ENCODE results near the gene PLXNA1. TPM values are rescaled to one million over a fixed set of nuclear protein-coding genes. Genes with fewer than 3 reads are reported as not detected.

PLXNA1 gene
- total RNA-seq, 1 donor: 62.4 TPM

DNA sequence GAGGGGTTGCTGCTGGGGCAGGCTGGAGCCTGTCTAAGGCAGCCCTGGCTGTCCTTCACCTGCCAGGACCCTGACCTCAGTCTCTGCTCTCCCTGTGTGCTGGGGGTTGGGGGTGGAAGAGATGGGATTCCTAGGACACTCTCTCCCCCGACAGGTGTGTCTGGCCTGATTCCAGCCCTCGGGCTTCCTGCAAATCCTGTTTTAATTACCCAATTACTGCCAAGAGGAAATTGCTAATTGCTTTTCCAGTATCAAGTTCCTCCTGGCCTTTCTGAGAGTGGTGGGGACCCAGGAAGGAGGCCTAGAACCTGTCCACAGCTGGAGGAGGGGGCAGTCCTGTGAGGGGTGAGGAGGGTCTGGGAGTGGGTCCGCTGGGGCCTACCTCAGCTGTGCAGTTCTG is 15.8 kb downstream of the PLXNA1 start:
- DNase-seq (ENCODE audit: low read depth): no peak
- no peak overlapping the region for H3K4me3 ChIP-seq (ENCODE audit: low read depth, low read length)
- TF ChIP-seq, protein P1, sequence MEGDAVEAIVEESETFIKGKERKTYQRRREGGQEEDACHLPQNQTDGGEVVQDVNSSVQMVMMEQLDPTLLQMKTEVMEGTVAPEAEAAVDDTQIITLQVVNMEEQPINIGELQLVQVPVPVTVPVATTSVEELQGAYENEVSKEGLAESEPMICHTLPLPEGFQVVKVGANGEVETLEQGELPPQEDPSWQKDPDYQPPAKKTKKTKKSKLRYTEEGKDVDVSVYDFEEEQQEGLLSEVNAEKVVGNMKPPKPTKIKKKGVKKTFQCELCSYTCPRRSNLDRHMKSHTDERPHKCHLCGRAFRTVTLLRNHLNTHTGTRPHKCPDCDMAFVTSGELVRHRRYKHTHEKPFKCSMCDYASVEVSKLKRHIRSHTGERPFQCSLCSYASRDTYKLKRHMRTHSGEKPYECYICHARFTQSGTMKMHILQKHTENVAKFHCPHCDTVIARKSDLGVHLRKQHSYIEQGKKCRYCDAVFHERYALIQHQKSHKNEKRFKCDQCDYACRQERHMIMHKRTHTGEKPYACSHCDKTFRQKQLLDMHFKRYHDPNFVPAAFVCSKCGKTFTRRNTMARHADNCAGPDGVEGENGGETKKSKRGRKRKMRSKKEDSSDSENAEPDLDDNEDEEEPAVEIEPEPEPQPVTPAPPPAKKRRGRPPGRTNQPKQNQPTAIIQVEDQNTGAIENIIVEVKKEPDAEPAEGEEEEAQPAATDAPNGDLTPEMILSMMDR (IDR thresholded peaks at IDR 0.05; ENCODE audit: insufficient read depth, low read length): no peak

DNA sequence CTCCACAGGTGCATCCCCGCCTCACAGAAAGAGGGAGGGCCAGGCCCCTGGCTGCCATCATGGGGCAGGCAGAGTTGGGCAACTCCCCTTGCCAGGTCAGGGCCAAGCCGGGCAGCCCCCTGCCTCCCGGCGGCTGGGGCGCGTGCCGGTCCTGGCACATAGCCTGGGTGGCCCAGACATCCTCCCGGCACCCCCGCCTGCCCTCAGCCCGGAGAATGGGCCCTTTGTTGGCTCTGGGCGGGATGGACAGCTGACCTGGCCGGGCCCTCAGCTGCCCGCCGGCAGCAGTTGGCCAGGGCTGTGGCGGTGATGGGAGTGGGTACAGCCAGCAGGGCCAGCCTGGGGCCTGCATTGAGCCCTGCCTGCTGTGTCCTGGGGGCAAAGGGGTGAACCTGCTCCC is 16.5 kb downstream of the PLXNA1 start:
- H3K4me3 ChIP-seq (ENCODE audit: low read depth, low read length): no peak overlapping the region
- TF ChIP-seq, protein P1 (IDR thresholded peaks at IDR 0.05; ENCODE audit: insufficient read depth, low read length): no peak
- no peak for DNase-seq (ENCODE audit: low read depth)

DNA sequence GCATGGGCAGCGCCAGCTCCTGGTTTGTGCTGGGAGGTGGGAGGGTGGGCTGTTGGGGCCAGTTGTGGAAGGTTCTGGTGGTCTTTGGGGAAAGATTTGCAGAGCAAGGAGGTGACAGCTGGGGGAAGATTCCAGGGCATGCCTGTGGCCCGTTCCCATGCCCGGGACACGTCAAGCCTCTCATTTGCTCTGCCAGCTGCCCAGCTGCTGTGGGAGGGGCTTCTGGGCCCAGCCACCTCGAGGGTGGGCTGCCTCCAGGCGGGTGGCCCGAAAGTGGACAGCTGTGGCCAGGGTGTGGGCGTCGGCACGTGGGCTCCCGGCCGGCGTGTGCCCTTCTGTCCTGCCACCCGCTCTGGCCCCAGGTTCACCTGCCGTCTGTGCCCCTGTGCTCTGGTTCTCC is 17.2 kb downstream of the PLXNA1 start:
- DNase-seq (ENCODE audit: low read depth): no peak
- TF ChIP-seq, protein P1 (IDR thresholded peaks at IDR 0.05; ENCODE audit: insufficient read depth, low read length): no peak
- H3K4me3 ChIP-seq (ENCODE audit: low read depth, low read length): no peak overlapping the region

DNA sequence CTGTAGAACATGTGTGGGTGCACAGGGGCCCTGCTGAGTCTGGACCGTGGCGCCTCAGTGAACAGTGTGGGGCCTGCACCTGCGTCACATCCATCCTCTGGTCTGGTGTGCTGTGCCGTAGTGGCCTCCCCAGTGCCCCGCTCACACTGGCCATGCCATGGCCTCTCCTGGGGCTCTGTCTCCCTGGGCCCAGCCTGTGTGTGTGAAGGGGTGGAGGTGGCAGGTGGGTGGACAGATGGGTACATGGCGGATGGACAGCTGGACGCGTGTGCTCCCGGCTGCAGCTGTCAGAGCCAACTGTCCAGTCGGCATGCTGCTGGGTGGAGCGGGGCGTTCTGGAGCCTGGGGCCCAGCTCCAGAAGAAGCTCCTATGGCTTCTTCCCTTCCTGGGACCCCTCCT is 17.8 kb downstream of the PLXNA1 start:
- no peak for DNase-seq (ENCODE audit: low read depth)
- H3K4me3 ChIP-seq (ENCODE audit: low read depth, low read length): no peak overlapping the region

DNA sequence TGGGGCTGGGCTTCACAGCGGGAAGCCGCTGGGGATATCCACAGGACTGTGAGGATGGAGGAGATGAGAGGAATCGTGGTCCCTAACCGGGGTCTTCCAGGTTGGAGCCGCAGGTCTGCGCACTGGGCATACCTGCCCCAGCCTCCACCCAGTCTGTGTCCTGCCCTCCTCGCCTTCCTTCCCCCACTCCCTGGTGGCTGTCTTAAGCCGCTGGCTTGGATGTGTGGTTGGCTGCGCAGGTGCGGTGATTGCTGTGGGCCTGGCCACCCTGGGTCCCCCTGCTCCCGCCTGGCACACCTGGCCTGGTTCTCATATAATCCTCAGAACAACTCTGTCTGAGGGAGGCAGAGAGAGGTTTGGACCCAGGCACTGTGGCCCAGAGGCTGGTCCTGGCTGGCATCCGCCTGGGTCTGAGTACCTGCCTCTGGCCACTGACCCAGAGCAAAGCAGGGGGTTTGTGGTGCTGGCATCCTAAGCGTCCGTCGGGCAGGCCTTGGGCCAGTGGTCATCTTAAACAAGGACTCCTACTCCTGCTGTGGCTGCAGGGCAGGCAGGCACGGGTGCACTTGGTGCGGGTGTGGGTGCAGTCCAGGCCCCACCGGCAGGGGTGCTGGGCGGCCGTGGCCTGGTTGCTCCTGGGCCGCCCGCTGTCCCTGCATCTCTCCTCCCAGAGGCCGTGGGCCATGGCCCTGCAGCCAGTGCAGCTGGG is 18.7 kb downstream of the PLXNA1 start:
- no peak for DNase-seq (ENCODE audit: low read depth)
- TF ChIP-seq, protein P1 (IDR thresholded peaks at IDR 0.05; ENCODE audit: insufficient read depth, low read length): peak; percentile 49

More for the DNA sequence above, 17.8 kb downstream of the PLXNA1 start:
- TF ChIP-seq, protein P1 (IDR thresholded peaks at IDR 0.05; ENCODE audit: insufficient read depth, low read length): no peak

DNA sequence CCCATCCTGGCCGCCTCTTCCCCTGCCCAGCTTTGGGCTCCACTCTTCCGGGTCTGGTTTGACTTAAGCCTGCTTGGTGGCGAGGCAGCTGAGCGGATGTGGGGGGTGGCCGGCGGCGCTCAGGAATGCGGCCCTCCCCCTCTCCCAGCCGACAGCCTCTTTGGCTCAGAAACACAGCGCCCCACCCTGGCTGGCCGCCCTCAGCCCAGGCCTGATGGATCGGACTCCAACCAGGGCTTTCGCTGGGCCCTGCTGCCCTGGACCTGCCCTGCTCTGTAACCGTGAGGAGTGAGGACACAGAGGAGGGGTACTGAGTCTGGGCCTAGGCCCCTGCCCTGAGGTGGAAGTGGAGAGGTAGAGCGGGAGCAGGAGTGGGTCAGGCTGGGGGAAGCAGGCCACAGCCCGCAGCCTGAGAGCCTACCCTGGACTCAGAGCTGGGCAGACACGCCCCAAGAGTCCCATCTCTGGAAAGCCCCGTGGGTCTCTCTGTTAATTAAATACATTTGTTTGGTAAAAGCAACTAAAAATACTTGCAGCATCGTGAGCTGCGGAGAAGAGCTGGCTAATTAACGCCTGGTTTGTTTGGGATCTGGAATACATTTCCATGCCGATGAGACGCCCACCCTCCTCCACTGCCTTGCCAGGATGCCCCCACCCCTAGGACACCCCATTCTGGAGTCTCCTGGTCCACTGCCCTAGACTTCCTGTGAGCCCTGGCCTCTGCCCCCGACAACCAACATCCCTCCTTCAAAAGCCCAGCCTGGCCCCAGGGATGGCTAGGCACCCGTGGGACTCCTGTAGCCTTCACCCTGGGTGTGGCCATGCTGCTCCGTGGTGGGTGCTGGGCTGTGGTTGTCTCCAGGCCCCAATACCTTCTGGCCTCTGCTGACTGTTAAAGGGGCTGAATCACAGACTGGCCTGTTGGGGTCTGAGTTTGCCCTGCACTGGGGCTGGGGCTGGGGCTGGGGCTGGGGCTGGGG is 19.6 kb downstream of the PLXNA1 start:
- H3K4me3 ChIP-seq (ENCODE audit: low read depth, low read length): peak overlapping the region; percentile 39
- TF ChIP-seq, protein P1 (IDR thresholded peaks at IDR 0.05; ENCODE audit: insufficient read depth, low read length): peak; percentile 44
- peak; percentile 94 for DNase-seq (ENCODE audit: low read depth)

More for the DNA sequence above, 18.7 kb downstream of the PLXNA1 start:
- peak overlapping the region; percentile 22 for H3K4me3 ChIP-seq (ENCODE audit: low read depth, low read length)
